ENCODE data around the gene KCNA2. TPM values are rescaled to one million over a fixed set of nuclear protein-coding genes. Genes with fewer than 3 reads are reported as not detected.

KCNA2 gene
- total RNA-seq, 1 donor from 2014 or later: 0.64 TPM

DNA sequence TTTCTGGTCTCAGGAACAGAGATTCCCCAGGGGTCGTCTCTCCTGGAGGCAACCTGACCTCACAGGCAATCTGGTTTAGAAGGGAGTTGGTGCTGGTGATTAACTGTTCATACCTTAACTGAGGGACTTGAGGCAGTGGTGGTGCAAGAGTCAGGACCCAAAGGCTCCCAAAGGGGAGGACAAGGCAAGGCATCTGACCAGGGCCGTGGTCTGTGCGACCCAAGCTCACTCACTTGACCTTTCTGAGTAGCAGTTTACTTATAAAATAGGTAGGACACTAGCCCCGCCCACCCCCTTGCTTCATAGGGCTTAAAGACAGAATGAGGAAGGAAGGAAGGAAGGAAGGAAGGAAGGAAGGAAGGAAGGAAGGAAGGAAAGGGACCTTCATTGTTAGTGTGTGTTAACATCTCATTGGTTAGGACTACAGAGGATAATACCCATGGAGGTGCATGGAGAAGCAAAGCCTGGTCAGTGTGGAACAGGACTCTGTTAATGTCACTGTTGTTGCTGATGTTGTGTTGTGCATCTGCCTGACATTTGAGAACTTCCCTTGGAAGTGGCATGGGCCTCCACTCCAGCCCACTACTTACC lies 4.6 kb upstream of the KCNA2 start:
- no peak overlapping the region for H3K27ac ChIP-seq
- TF ChIP-seq, protein P1, sequence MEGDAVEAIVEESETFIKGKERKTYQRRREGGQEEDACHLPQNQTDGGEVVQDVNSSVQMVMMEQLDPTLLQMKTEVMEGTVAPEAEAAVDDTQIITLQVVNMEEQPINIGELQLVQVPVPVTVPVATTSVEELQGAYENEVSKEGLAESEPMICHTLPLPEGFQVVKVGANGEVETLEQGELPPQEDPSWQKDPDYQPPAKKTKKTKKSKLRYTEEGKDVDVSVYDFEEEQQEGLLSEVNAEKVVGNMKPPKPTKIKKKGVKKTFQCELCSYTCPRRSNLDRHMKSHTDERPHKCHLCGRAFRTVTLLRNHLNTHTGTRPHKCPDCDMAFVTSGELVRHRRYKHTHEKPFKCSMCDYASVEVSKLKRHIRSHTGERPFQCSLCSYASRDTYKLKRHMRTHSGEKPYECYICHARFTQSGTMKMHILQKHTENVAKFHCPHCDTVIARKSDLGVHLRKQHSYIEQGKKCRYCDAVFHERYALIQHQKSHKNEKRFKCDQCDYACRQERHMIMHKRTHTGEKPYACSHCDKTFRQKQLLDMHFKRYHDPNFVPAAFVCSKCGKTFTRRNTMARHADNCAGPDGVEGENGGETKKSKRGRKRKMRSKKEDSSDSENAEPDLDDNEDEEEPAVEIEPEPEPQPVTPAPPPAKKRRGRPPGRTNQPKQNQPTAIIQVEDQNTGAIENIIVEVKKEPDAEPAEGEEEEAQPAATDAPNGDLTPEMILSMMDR (IDR thresholded peaks at IDR 0.05): no peak
- H3K27me3 ChIP-seq: peaks cover 36% of the 10 kb centered on the region
- no peaks in the 10 kb centered on the region for H3K36me3 ChIP-seq
- DNase-seq (no peak), ATAC-seq (no peak)
- H3K4me3 ChIP-seq: no peak overlapping the region
- H3K4me1 ChIP-seq: peaks cover 13% of the 10 kb centered on the region
- no peaks in the 10 kb centered on the region for H3K9me3 ChIP-seq
- intact Hi-C loops (cut with DNase I): no loop called here

DNA sequence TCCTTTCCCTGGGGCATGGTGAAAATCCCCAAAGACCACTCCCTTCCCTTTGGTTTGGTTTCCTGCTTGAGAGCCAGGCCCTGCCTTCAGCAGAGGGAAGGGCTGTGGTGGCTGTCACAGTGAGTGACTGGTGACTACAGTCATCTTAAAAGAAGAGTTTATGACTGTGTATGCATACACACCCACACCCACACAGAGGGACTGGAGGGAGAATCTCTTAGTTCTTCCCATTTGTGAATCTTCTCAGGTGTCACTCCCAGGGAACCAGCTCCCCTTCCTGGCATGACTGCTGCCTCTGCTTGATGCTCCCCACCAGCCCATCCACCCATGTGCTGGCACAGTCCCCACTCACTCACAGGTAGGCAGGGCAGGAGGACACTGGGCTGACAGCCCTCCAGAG lies 3.9 kb upstream of the KCNA2 start:
- H3K27ac ChIP-seq: no peak overlapping the region
- peaks cover 15% of the 10 kb centered on the region for H3K4me1 ChIP-seq
- intact Hi-C loops (cut with DNase I): no loop called here
- DNase-seq (no peak), ATAC-seq (no peak)
- H3K9me3 ChIP-seq: no peaks in the 10 kb centered on the region
- H3K4me3 ChIP-seq: no peak overlapping the region
- TF ChIP-seq, protein P1 (IDR thresholded peaks at IDR 0.05): no peak
- H3K36me3 ChIP-seq: no peaks in the 10 kb centered on the region
- H3K27me3 ChIP-seq: peaks cover 43% of the 10 kb centered on the region

DNA sequence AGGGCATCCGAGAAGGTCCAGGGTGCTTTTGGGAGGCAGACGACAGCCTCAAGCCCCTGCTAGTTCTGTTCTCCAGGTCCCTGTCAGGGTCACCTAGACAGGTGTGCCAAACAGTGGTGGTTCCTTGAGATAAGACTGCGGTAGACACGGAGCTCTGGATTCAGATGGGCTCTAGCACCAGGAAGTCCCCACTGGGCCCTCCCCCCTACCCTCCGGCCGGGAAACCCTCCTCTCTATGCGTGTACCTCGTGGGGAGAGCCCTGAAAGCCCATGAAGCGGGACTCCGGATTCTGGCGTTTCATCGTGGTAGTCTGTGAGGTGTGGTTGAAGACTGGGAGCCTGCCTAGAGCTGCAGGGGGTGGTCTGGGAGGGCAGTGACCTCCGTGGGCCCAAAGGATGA lies 2.1 kb upstream of the KCNA2 start:
- Histone ChIP-seq H3K27ac (no peak overlapping the region), H3K36me3 (no peaks in the 10 kb centered on the region), H3K27me3 (peaks cover 56% of the 10 kb centered on the region), H3K9me3 (no peaks in the 10 kb centered on the region), H3K4me1 (peaks cover 15% of the 10 kb centered on the region), H3K4me3 (no peak overlapping the region)
- DNase-seq (no peak), ATAC-seq (no peak)
- intact Hi-C loops (cut with DNase I): no loop called here
- TF ChIP-seq, protein P1 (IDR thresholded peaks at IDR 0.05): no peak

DNA sequence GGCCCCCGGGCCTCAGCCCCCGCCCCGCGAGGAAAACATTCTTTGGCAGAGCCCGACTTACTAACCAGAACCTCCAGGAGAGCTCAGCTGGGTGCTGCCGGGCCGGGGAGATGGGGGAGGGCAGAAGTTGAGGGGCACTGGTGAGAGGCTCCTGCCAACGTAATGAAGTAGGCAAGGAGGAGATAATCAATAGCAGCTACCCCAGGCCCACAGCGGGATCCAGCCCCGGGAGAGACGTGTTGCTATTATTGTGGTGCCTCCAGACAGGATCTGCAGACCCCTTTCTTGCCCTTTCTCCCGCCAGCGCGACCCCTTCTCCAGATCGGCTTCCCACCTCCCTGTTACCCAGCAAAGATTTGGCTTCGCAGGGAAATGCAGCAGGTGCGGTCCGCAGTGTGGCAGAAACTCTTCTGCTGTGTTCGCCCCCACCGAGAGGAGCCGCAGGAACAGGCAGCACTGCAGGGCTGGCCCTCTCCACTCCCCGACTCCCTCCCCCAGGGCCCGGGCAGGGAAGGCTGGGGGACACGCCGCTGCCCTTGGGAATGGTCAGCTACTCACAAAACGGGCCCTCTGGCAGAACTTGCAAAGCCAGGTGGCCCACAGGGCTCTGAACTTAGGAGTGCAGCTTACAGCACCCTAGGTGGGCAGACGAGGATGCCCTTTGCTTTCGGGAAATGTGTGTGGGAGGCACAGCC lies 1.5 kb upstream of the KCNA2 start:
- H3K4me1 ChIP-seq: peaks cover 15% of the 10 kb centered on the region
- peak overlapping the region; percentile 56 for H3K4me3 ChIP-seq
- TF ChIP-seq, protein P1 (IDR thresholded peaks at IDR 0.05): no peak
- no peaks in the 10 kb centered on the region for H3K9me3 ChIP-seq
- ATAC-seq (no peak), DNase-seq (no peak)
- no peak overlapping the region for H3K27ac ChIP-seq
- intact Hi-C loops (cut with DNase I): no loop called here
- peaks cover 55% of the 10 kb centered on the region for H3K27me3 ChIP-seq
- no peaks in the 10 kb centered on the region for H3K36me3 ChIP-seq

DNA sequence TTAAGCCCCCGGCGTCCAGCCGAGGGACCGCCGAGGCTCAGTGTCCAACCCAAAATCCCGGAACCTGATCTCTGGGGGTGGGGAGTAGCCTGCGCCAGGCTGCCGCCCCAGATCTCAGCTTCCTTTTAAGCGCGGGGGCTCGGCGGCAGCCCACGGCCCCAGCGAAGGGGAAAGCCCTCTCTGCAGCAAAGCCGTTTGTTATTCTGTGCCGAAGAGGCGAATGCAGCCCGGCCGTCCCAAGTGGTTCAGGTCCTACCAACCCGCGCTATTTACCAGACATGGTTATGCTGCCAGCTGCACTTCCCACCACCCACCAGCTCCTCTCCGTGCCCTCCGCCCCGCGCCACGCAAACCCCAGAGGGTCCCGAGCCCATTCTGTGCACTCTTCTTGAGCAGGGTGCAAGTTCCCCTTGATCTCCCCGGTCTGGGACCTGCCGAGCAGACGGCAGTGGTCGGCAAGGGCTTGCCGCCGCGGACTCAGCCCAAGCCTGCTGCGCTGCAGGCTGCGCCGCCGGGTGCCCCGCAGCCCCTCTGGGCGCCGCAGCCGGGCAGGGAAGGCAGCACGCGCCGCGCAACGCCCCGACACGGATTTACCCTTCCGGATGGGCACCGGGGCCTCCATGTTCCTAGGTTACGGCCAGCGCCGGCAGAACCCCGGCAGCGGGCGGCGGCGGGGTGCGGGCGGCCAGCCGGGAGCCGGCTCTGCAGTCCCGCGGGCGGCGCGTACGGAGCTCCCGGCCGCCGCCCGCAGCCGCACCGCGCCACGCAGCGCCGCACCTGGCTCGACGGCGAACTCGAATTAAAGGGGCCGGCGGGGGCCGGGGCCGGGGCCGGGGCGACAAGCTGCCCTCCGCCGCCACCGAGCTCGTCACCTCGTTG lies 738 bp upstream of the KCNA2 start:
- H3K27ac ChIP-seq: no peak overlapping the region
- peaks cover 55% of the 10 kb centered on the region for H3K27me3 ChIP-seq
- H3K36me3 ChIP-seq: no peaks in the 10 kb centered on the region
- intact Hi-C loops (cut with DNase I): no loop called here
- peaks cover 15% of the 10 kb centered on the region for H3K4me1 ChIP-seq
- peak overlapping the region; percentile 56 for H3K4me3 ChIP-seq
- no peak for DNase-seq
- TF ChIP-seq, protein P1 (IDR thresholded peaks at IDR 0.05): no peak
- H3K9me3 ChIP-seq: no peaks in the 10 kb centered on the region
- ATAC-seq: peak; percentile 31
